B cell (primary cell): ENCODE measurements around the gene MYO5C. TPM values are rescaled to one million over a fixed set of nuclear protein-coding genes. Genes with fewer than 3 reads are reported as not detected.

Experiments
- ATAC-seq: fragments of 200-7000 bp; cut with Tn5 transposase; one replicate; pipeline ENCODE4 v1.10.0; 2021; ENCODE audit warnings: low read depth, mild to moderate bottlenecking, moderate number of reproducible peaks, moderate library complexity
- CTCF ChIA-PET: fragments of 350-600 bp; sonication (Branson Sonifier 250); formaldehyde crosslinking; loops from one replicate; lab custom pipeline; 2021; ENCODE audit warnings: antibody characterized with exemption, inconsistent platforms; lab: Charles Lee
- POLR2A ChIA-PET: fragments of 350-600 bp; sonication (Branson Sonifier 250); formaldehyde crosslinking; loops from one replicate; lab custom pipeline; 2021; ENCODE audit warnings: antibody characterized with exemption; lab: Charles Lee
- DNase-seq: peaks from one replicate; pipeline ENCODE4 v3.0.0; 2013
- H2AFZ ChIP-seq: 2 replicates; pipeline ENCODE4 v1.6.1; 2012; ENCODE audit warnings: mild to moderate bottlenecking, low read depth, low read length; ENCODE audit not compliant: insufficient read depth, poor library complexity, severe bottlenecking
- H3K27ac ChIP-seq, 2 donors: 1 replicate in 1 of 2; 2 replicates in 1 of 2; pipeline ENCODE4 v1.5.1; 2012 to 2013; ENCODE audit warnings: low read length in 2 of 2, mild to moderate bottlenecking in 2 of 2, moderate library complexity in 1 of 2
- H3K27me3 ChIP-seq, 4 experiments: fragments of 200-600 bp in 1 of 4; sonication (generic) in 1 of 4; replicated peaks in 1 of 4; 1 replicate in 2 of 4; 2 replicates in 2 of 4; pipeline versions ENCODE4 v1.6.1 to v1.7.0; 2013 to 2016; ENCODE audit warnings: low read length in 3 of 4, mild to moderate bottlenecking in 2 of 4, mixed read lengths in 1 of 4, moderate library complexity in 1 of 4; ENCODE audit not compliant: insufficient read depth in 4 of 4, control insufficient read depth in 3 of 4; ENCODE audit errors: control extremely low read depth in 1 of 4
- H3K36me3 ChIP-seq, 2 experiments: replicated peaks in 1 of 2; 1 replicate in 1 of 2; 2 replicates in 1 of 2; pipeline versions ENCODE4 v1.6.1 to v1.7.1; 2013; ENCODE audit warnings: low read length in 1 of 2; ENCODE audit not compliant: insufficient read depth in 2 of 2, control insufficient read depth in 1 of 2; ENCODE audit errors: control extremely low read depth in 1 of 2, extremely low read depth in 1 of 2
- H3K4me1 ChIP-seq, 2 donors: fragments of 200-600 bp in 1 of 2; sonication (generic) in 1 of 2; 1 replicate in 1 of 2; 2 replicates in 1 of 2; pipeline versions ENCODE4 v1.5.1 to v1.6.1; 2013 to 2017; ENCODE audit warnings: low read length in 2 of 2; ENCODE audit not compliant: control insufficient read depth in 2 of 2, insufficient read depth in 2 of 2
- H3K4me2 ChIP-seq: replicated peaks from 2 replicates; pipeline ENCODE3; 2012; ENCODE audit warnings: mild to moderate bottlenecking, low read depth, low read length; ENCODE audit not compliant: poor library complexity, severe bottlenecking
- H3K4me3 ChIP-seq, 5 experiments: fragments of 200-600 bp in 1 of 5; sonication (generic) in 1 of 5; 1 replicate in 3 of 5; 2 replicates in 2 of 5; pipeline versions ENCODE4 v1.5.1 to v1.7.0; 2011 to 2016; ENCODE audit warnings: low read length in 4 of 5, mild to moderate bottlenecking in 4 of 5, low read depth in 2 of 5, control low read depth in 1 of 5, moderate library complexity in 1 of 5; ENCODE audit not compliant: insufficient read depth in 1 of 5; ENCODE audit errors: control extremely low read depth in 1 of 5, extremely low read depth in 1 of 5
- H3K79me2 ChIP-seq: fragments of 200-600 bp; sonication (generic); one replicate; pipeline ENCODE4 v1.6.0; 2016; ENCODE audit warnings: low read length; ENCODE audit not compliant: control insufficient read depth, insufficient read depth
- H3K9ac ChIP-seq: fragments of 200-600 bp; sonication (generic); 2 replicates; pipeline ENCODE4 v1.6.1; 2017; ENCODE audit warnings: mild to moderate bottlenecking, low read length, moderate library complexity
- H3K9me3 ChIP-seq, 3 donors: one replicate each; pipeline versions ENCODE4 v1.6.1 to v1.7.1; 2013; ENCODE audit warnings: low read length in 2 of 3; ENCODE audit not compliant: control insufficient read depth in 2 of 3, insufficient read depth in 1 of 3; ENCODE audit errors: control extremely low read depth in 1 of 3
- H4K20me1 ChIP-seq: 2 replicates; pipeline ENCODE4 v1.6.0; 2012; ENCODE audit warnings: mild to moderate bottlenecking, low read length; ENCODE audit not compliant: insufficient read depth, control insufficient read depth, poor library complexity, severe bottlenecking
- H3K27ac Mint-ChIP-seq: one replicate; pipeline ENCODE4 v1.8.0; 2021; ENCODE audit warnings: mixed read lengths
- H3K27me3 Mint-ChIP-seq: one replicate; pipeline ENCODE4 v1.8.0; 2021; ENCODE audit warnings: mixed read lengths
- H3K4me1 Mint-ChIP-seq: one replicate; pipeline ENCODE4 v1.8.0; 2021; ENCODE audit warnings: mixed read lengths
- H3K4me3 Mint-ChIP-seq: one replicate; pipeline ENCODE4 v1.8.0; 2021; ENCODE audit warnings: mixed read lengths
- H3K9me3 Mint-ChIP-seq: one replicate; pipeline ENCODE4 v1.8.0; 2022; ENCODE audit warnings: mixed read lengths; ENCODE audit not compliant: insufficient read depth
- CTCF ChIP-seq: fragments of 200-600 bp; IDR thresholded peaks from one replicate; pipeline ENCODE4 v1.8.0; 2022; ENCODE audit warnings: antibody characterized with exemption, mild to moderate bottlenecking
- EZH2 ChIP-seq: IDR thresholded peaks from 2 replicates; pipeline ENCODE4 v1.6.1; 2012; ENCODE audit warnings: borderline replicate concordance, low read depth, mild to moderate bottlenecking, moderate library complexity, low read length; ENCODE audit not compliant: insufficient read depth, poor library complexity, severe bottlenecking
- WGBS: methylation state at CpG from one replicate; pipeline ENCODE4 v1.1.5; 2013; ENCODE audit warnings: missing lambda C conversion rate; ENCODE audit not compliant: insufficient coverage; 5-methylcytosine and 5-hydroxymethylcytosine counted together
- intact Hi-C: fragments of 100-400 bp; cut with micrococcal nuclease; formaldehyde crosslinking; loops from one replicate; pipeline ENCODE4 v1.10.0; 2022
- polyA plus RNA-seq: library from polyadenylated mRNA; depleted of rRNA; stranded (reverse); fragments of >200 nt; gene quantifications from 2 replicates; pipeline ENCODE4 v1.2.3, GENCODE V29; 2012
- total RNA-seq, 2 donors: library from RNA; stranded (reverse); fragments of 120-200 nt in 1 of 2; gene quantifications; 1 replicate in 1 of 2; 2 replicates in 1 of 2; pipeline versions ENCODE4 v1.2.3 to v1.2.4, GENCODE V29; 2013 to 2022

MYO5C gene
- total and polyA plus RNA-seq, 2 donors (not counting 1 experiment from before 2014, with no cell fraction given): 0.54 to 4.5 TPM

- POLR2A ChIA-PET: no interaction called here
- Mint-ChIP-seq H3K4me3 (no peak overlapping the region), H3K9me3 (no peaks in the 10 kb centered on the region), H3K27me3 (no peaks in the 10 kb centered on the region), H3K27ac (no peak overlapping the region), H3K4me1 (peaks cover 45% of the 10 kb centered on the region)
- intact Hi-C loops: no loop called here
- Histone ChIP-seq H3K9ac (no peak overlapping the region), H3K4me1 (peaks cover 24 to 37% of the 10 kb centered on the region in 2 donors), H3K27me3 (no peaks in the 10 kb centered on the region), H3K4me2 (no peak overlapping the region), H3K36me3 (no peaks in the 10 kb centered on the region), H3K9me3 (no peaks in the 10 kb centered on the region), H4K20me1 (no peaks in the 10 kb centered on the region), H3K4me3 (no peak overlapping the region), H2AFZ (no peak overlapping the region), H3K27ac (no peak overlapping the region), H3K79me2 (peaks cover 18% of the 10 kb centered on the region)
- TF ChIP-seq CTCF (no peak), EZH2 (no peak)
- DNase-seq: no peak
- CTCF ChIA-PET: interaction anchor here (1.0 to 5.4 kb wide), 2 partner anchors 10 to 37 kb away, joined by 3 to 40 read pairs; no protein-coding TSS in a partner anchor
- no peak for ATAC-seq
- WGBS: 93% methylated on average over 3 of the region's 4 CpGs
Measured at GRCh38 chr15:52218816-52219215, 76.8 kb downstream of the MYO5C start.

- Mint-ChIP-seq H3K9me3 (no peaks in the 10 kb centered on the region), H3K27me3 (no peaks in the 10 kb centered on the region), H3K4me1 (peaks cover 42% of the 10 kb centered on the region), H3K27ac (peak overlapping the region; percentile 52), H3K4me3 (no peak overlapping the region)
- Histone ChIP-seq H3K4me3 (no peak overlapping the region), H3K9me3 (no peaks in the 10 kb centered on the region), H3K27me3 (no peaks in the 10 kb centered on the region), H4K20me1 (no peaks in the 10 kb centered on the region), H3K4me1 (peaks cover 24 to 33% of the 10 kb centered on the region in 2 donors), H3K9ac (no peak overlapping the region), H3K4me2 (no peak overlapping the region), H3K27ac (no peak overlapping the region), H2AFZ (no peak overlapping the region), H3K79me2 (peaks cover 18% of the 10 kb centered on the region), H3K36me3 (no peaks in the 10 kb centered on the region)
- intact Hi-C loops: no loop called here
- ChIA-PET CTCF (interaction anchor here (1.0 to 5.4 kb wide), 3 partner anchors 10 to 43 kb away, joined by 3 to 40 read pairs (median 16); no protein-coding TSS in a partner anchor), POLR2A (no interaction called here)
- TF ChIP-seq CTCF (no peak), EZH2 (no peak)
- ATAC-seq (no peak), DNase-seq (no peak)
- WGBS: no CpG with 5 or more reads among the region's 3 CpGs
Measured at GRCh38 chr15:52218371-52218770, 77.2 kb downstream of the MYO5C start.
